HCT116 (cell line): Measurements from ENCODE around the gene SNAP29. TPM values are rescaled to one million over a fixed set of nuclear protein-coding genes. Genes with fewer than 3 reads are reported as not detected.

Experiments used
- ATAC-seq: fragments of 200-7000 bp; cut with Tn5 transposase; 2 replicates; pipeline ENCODE4 v1.9.1; 2020; ENCODE audit warnings: mild to moderate bottlenecking, moderate library complexity
- BruUV-seq: library from RNA; stranded (reverse); fragments of 400-500 nt; replicated peaks from 2 replicates; lab custom pipeline; 2021; lab: Mats Ljungman, UMichigan
- CTCF ChIA-PET: fragments of 300-600 bp; sonication (Branson Sonifier 250); formaldehyde crosslinking; loops from one replicate; lab custom pipeline; 2021; ENCODE audit warnings: antibody characterized with exemption; lab: Charles Lee
- POLR2A ChIA-PET: fragments of 300-600, 350-600 bp; sonication (Branson Sonifier 250); formaldehyde crosslinking; loops from one replicate; lab custom pipeline; 2021; ENCODE audit warnings: antibody characterized with exemption; lab: Charles Lee
- RAD21 ChIA-PET, 2 experiments: fragments of 300-600 bp; sonication (Branson Sonifier 250); formaldehyde crosslinking; loops; one replicate each; lab custom pipeline; 2023; ENCODE audit warnings: low total read pairs in 2 of 2; ENCODE audit not compliant: uncharacterized antibody in 2 of 2, unreplicated experiment in 2 of 2, low non-redundant PET in 1 of 2; lab: Charles Lee
- DNase-seq: peaks from one replicate; pipeline ENCODE4 v3.0.0-alpha.2; 2010; ENCODE audit warnings: low read depth, low spot score
- H2AFZ ChIP-seq: fragments of 200-600 bp; shearing (Covaris generic), sonication (generic); 2 replicates; pipeline ENCODE4 v1.6.1; 2017; ENCODE audit warnings: low read depth, mixed run types, mixed read lengths, antibody characterized with exemption, low read length; ENCODE audit not compliant: poor library complexity, severe bottlenecking
- H3K27ac ChIP-seq: 2 replicates; pipeline ENCODE4 v1.5.1; 2012; ENCODE audit warnings: low read depth, low read length
- H3K27me3 ChIP-seq: fragments of 200-600 bp; sonication (generic); 2 replicates; pipeline ENCODE4 v1.6.1; 2016; ENCODE audit warnings: mixed run types, low read length, mixed read lengths; ENCODE audit not compliant: insufficient read depth
- H3K36me3 ChIP-seq, 2 experiments: fragments of 200-500 bp in 1 of 2; fragments of 200-600 bp in 1 of 2; sonication (Bioruptor generic) in 1 of 2; sonication (generic) in 1 of 2; 2 replicates each; pipeline versions ENCODE4 v1.5.1 to v1.6.1; 2014 to 2016; ENCODE audit warnings: low read length in 2 of 2, inconsistent platforms in 1 of 2, mixed read lengths in 1 of 2, mixed run types in 1 of 2; ENCODE audit not compliant: insufficient read depth in 2 of 2, control insufficient read depth in 1 of 2
- H3K4me1 ChIP-seq, 2 experiments: fragments of 200-600 bp in 1 of 2; sonication (generic) in 1 of 2; 2 replicates each; pipeline versions ENCODE4 v1.5.1 to v1.6.1; 2012 to 2017; ENCODE audit warnings: low read length in 2 of 2, inconsistent platforms in 1 of 2, mild to moderate bottlenecking in 1 of 2, mixed read lengths in 1 of 2, mixed run types in 1 of 2, moderate library complexity in 1 of 2; ENCODE audit not compliant: insufficient read depth in 2 of 2, control insufficient read depth in 1 of 2
- H3K4me2 ChIP-seq: fragments of 200-600 bp; sonication (generic); 2 replicates; pipeline ENCODE4 v1.6.1; 2017; ENCODE audit warnings: mixed run types, low read length, mixed read lengths
- H3K4me3 ChIP-seq, 2 experiments: fragments of 200-600 bp in 1 of 2; sonication (generic) in 1 of 2; replicated peaks in 1 of 2; 2 replicates each; pipeline ENCODE4 v1.5.1; 2011 to 2016; ENCODE audit warnings: low read length in 2 of 2, control low read depth in 1 of 2, low read depth in 1 of 2, mild to moderate bottlenecking in 1 of 2, mixed read lengths in 1 of 2, mixed run types in 1 of 2
- H3K79me2 ChIP-seq: fragments of 200-600 bp; sonication (generic); 2 replicates; pipeline ENCODE4 v1.6.1; 2017; ENCODE audit warnings: mild to moderate bottlenecking, mixed run types, low read length, moderate library complexity, mixed read lengths; ENCODE audit not compliant: insufficient read depth
- H3K9ac ChIP-seq: fragments of 200-600 bp; sonication (generic); 2 replicates; pipeline ENCODE4 v1.6.1; 2016; ENCODE audit warnings: low read length, mixed read lengths
- H3K9me2 ChIP-seq: fragments of 200-600 bp; sonication (generic), shearing (Covaris generic); 2 replicates; pipeline ENCODE4 v1.6.1; 2017; ENCODE audit warnings: mixed run types, mild to moderate bottlenecking, moderate library complexity; ENCODE audit not compliant: insufficient read depth
- H3K9me3 ChIP-seq, 2 experiments: fragments of 200-500 bp in 1 of 2; fragments of 200-600 bp in 1 of 2; sonication (Bioruptor generic) in 1 of 2; sonication (generic) in 1 of 2; 2 replicates each; pipeline ENCODE4 v1.6.1; 2014 to 2017; ENCODE audit warnings: low read length in 2 of 2, mixed read lengths in 2 of 2, inconsistent platforms in 1 of 2, low read depth in 1 of 2, mild to moderate bottlenecking in 1 of 2, mixed run types in 1 of 2, moderate library complexity in 1 of 2; ENCODE audit not compliant: control insufficient read depth in 1 of 2, insufficient read depth in 1 of 2
- H4K20me1 ChIP-seq: fragments of 200-600 bp; sonication (generic), shearing (Covaris generic); 2 replicates; pipeline ENCODE4 v1.6.1; 2017; ENCODE audit warnings: mixed run types, mild to moderate bottlenecking, moderate library complexity; ENCODE audit not compliant: insufficient read depth
- ATF3 ChIP-seq: IDR thresholded peaks from 2 replicates; pipeline ENCODE4 v1.6.1; 2012
- CBX3 ChIP-seq: IDR thresholded peaks from 2 replicates; pipeline ENCODE4 v1.6.1; 2012; ENCODE audit warnings: low read depth
- CEBPB ChIP-seq: IDR thresholded peaks from 2 replicates; pipeline ENCODE4 v1.6.1; 2012; ENCODE audit warnings: low read depth
- CTCF ChIP-seq, 3 experiments: fragments of 200-600 bp in 1 of 3; sonication (generic) in 1 of 3; IDR thresholded peaks in 2 of 3; conservative IDR thresholded peaks in 1 of 3; 2 replicates each; pipeline ENCODE4 v1.5.1; 2012 to 2017; ENCODE audit warnings: low read depth in 2 of 3, low read length in 2 of 3, antibody characterized with exemption in 1 of 3, borderline replicate concordance in 1 of 3, control low read depth in 1 of 3, mild to moderate bottlenecking in 1 of 3, mixed read lengths in 1 of 3, mixed run types in 1 of 3, moderate library complexity in 1 of 3; ENCODE audit not compliant: insufficient read depth in 1 of 3
- EGR1 ChIP-seq: IDR thresholded peaks from 2 replicates; pipeline ENCODE4 v1.6.1; 2012; ENCODE audit warnings: low read depth
- ELF1 ChIP-seq: IDR thresholded peaks from 2 replicates; pipeline ENCODE4 v1.6.1; 2012; ENCODE audit warnings: low read depth, borderline replicate concordance
- EZH2phosphoT487 ChIP-seq: fragments of 200-600 bp; IDR thresholded peaks from 2 replicates; pipeline ENCODE4 v1.6.1; 2018; ENCODE audit warnings: antibody characterized with exemption, borderline replicate concordance
- FOSL1 ChIP-seq: IDR thresholded peaks from 2 replicates; pipeline ENCODE4 v1.6.1; 2012; ENCODE audit warnings: low read depth
- JUND ChIP-seq: IDR thresholded peaks from 2 replicates; pipeline ENCODE4 v1.6.1; 2012
- POLR2A ChIP-seq: IDR thresholded peaks from 2 replicates; pipeline ENCODE4 v1.7.0; 2011; ENCODE audit warnings: borderline replicate concordance; ENCODE audit not compliant: insufficient read depth, insufficient read length; ENCODE audit errors: extremely low read depth
- POLR2AphosphoS5 ChIP-seq: IDR thresholded peaks from 2 replicates; pipeline ENCODE4 v1.6.1; 2011; ENCODE audit warnings: mild to moderate bottlenecking, low read depth, low read length, moderate library complexity
- RAD21 ChIP-seq: IDR thresholded peaks from 2 replicates; pipeline ENCODE4 v1.6.1; 2012; ENCODE audit warnings: low read depth, mild to moderate bottlenecking
- REST ChIP-seq: IDR thresholded peaks from 2 replicates; pipeline ENCODE4 v1.6.1; 2012; ENCODE audit warnings: low read depth
- SIN3A ChIP-seq: IDR thresholded peaks from 2 replicates; pipeline ENCODE4 v1.6.1; 2012; ENCODE audit warnings: low read depth
- SRF ChIP-seq: IDR thresholded peaks from 2 replicates; pipeline ENCODE4 v1.6.1; 2012; ENCODE audit warnings: low read depth
- TCF7L2 ChIP-seq: IDR thresholded peaks from 2 replicates; pipeline ENCODE4 v1.7.0; 2011; ENCODE audit warnings: borderline replicate concordance, inconsistent platforms; ENCODE audit not compliant: insufficient read depth, insufficient read length; ENCODE audit errors: extremely low read depth
- YY1 ChIP-seq: IDR thresholded peaks from 2 replicates; pipeline ENCODE4 v1.6.1; 2011; ENCODE audit warnings: low read length, low read depth, moderate library complexity, mild to moderate bottlenecking; ENCODE audit not compliant: insufficient replicate concordance; ENCODE audit errors: extremely low read depth
- ZBTB33 ChIP-seq: IDR thresholded peaks from 2 replicates; pipeline ENCODE4 v1.6.1; 2011; ENCODE audit warnings: mild to moderate bottlenecking, low read length, moderate library complexity; ENCODE audit not compliant: insufficient replicate concordance; ENCODE audit errors: extremely low read depth
- ZFX ChIP-seq: fragments of 450-650 bp; IDR thresholded peaks from 2 replicates; pipeline ENCODE4 v1.6.1; 2017
- ZNF274 ChIP-seq: fragments of 200-500 bp; sonication (Bioruptor generic); IDR thresholded peaks from 2 replicates; pipeline ENCODE4 v1.6.1; 2014; ENCODE audit warnings: mild to moderate bottlenecking, low read depth, low read length, inconsistent platforms
- intact Hi-C: fragments of 100-400 bp; cut with micrococcal nuclease; formaldehyde crosslinking; loops from 2 replicates; pipeline ENCODE4 v1.10.0; 2022
- total RNA-seq: library from RNA; stranded (reverse); gene quantifications from one replicate; pipeline ENCODE4 v1.2.1, GENCODE V29; 2021; ENCODE audit not compliant: unreplicated experiment

Gene SNAP29
- total RNA-seq, 1 experiment from 2014 or later = 27.3 TPM

- no peak for DNase-seq
- ATAC-seq = no peak
- Histone ChIP-seq H3K4me3 (no peak overlapping the region), H4K20me1 (no peaks in the 10 kb centered on the region), H2AFZ (no peak overlapping the region), H3K4me1 (no peaks in the 10 kb centered on the region), H3K4me2 (no peak overlapping the region), H3K36me3 (peaks cover 3 to 9% of the 10 kb centered on the region in 2 experiments; a peak in 3 of 4 replicates), H3K27me3 (no peaks in the 10 kb centered on the region), H3K79me2 (no peaks in the 10 kb centered on the region), H3K27ac (no peak overlapping the region), H3K9me3 (no peaks in the 10 kb centered on the region), H3K9me2 (no peaks in the 10 kb centered on the region), H3K9ac (no peak overlapping the region)
- POLR2A ChIA-PET = no interaction called here
- CTCF ChIA-PET = no interaction called here
- intact Hi-C loops = no loop called here
- TF ChIP-seq CBX3 = no peak
- TF ChIP-seq CTCF (IDR thresholded peaks at IDR 0.05 in 2 of 3, conservative IDR thresholded peaks at IDR 0.05 in 1 of 3; ENCODE audit: borderline replicate concordance in 1 of 3, insufficient read depth in 1 of 3, low read depth in 2 of 3, low read length in 2 of 3) = no peak
- TF ChIP-seq REST = no peak
- no peak for TF ChIP-seq POLR2A
- TF ChIP-seq TCF7L2 = no peak
- TF ChIP-seq ZNF274 = no peak
- TF ChIP-seq FOSL1 = no peak
- TF ChIP-seq ZFX = no peak
- TF ChIP-seq ELF1 = no peak
- no peak for TF ChIP-seq ATF3
- TF ChIP-seq SIN3A = no peak
- no peak for TF ChIP-seq EZH2phosphoT487
- no peak for TF ChIP-seq EGR1
- TF ChIP-seq CEBPB = no peak
- TF ChIP-seq SRF = no peak
- no peak for TF ChIP-seq JUND
- TF ChIP-seq ZBTB33 = no peak
- no peak for TF ChIP-seq RAD21
- TF ChIP-seq YY1 = no peak
- no peak for TF ChIP-seq POLR2AphosphoS5
- RAD21 ChIA-PET = no interaction called here
- no TSS peak for BruUV-seq
Observed at GRCh38 chr22:20823264-20823663, 35.5 kb upstream of the SNAP29 start.
